Endothelial cell of umbilical vein (primary cell): ENCODE data around the gene PML. TPM values are rescaled to one million over a fixed set of nuclear protein-coding genes. Genes with fewer than 3 reads are reported as not detected.

Source experiments
- BruUV-seq: library from RNA; stranded (reverse); fragments of 400-500 nt; replicated peaks from 2 replicates; lab custom pipeline; 2021; lab: Mats Ljungman, UMichigan
- CTCF ChIA-PET: fragments of 300-600, 350-600 bp; sonication (Branson Sonifier 250); formaldehyde crosslinking; loops from one replicate; lab custom pipeline; 2021; ENCODE audit warnings: antibody characterized with exemption, inconsistent platforms; lab: Charles Lee
- POLR2A ChIA-PET: fragments of 300-600, 350-600 bp; sonication (Branson Sonifier 250); formaldehyde crosslinking; loops from one replicate; lab custom pipeline; 2021; ENCODE audit warnings: antibody characterized with exemption, inconsistent platforms; lab: Charles Lee
- DNase-seq: peaks from one replicate; pipeline ENCODE4 v3.0.0-alpha.2; 2011; ENCODE audit warnings: low read depth, low spot score
- FAIRE-seq: peaks from 2 replicates; lab custom pipeline; 2011; peaks lifted over from hg19 to GRCh38; lab: Jason Lieb, UNC
- H2AFZ ChIP-seq: 2 replicates; pipeline ENCODE4 v1.6.0; 2012; ENCODE audit warnings: low read depth, low read length, control low read depth, inconsistent platforms
- H3K27ac ChIP-seq: 2 replicates; pipeline ENCODE4 v1.5.1; 2011; ENCODE audit warnings: low read depth, mild to moderate bottlenecking, control low read depth, low read length, moderate library complexity; ENCODE audit not compliant: insufficient read depth
- H3K27me3 ChIP-seq, 2 experiments: 2 replicates each; pipeline versions ENCODE4 v1.6.0 to v1.6.1; 2011; ENCODE audit warnings: low read length in 2 of 2, mixed read lengths in 1 of 2; ENCODE audit not compliant: control insufficient read depth in 2 of 2, insufficient read depth in 2 of 2
- H3K36me3 ChIP-seq, 2 experiments: 2 replicates in 1 of 2; 3 replicates in 1 of 2; pipeline ENCODE4 v1.5.1; 2011; ENCODE audit warnings: low read length in 2 of 2, mild to moderate bottlenecking in 1 of 2, moderate library complexity in 1 of 2; ENCODE audit not compliant: control insufficient read depth in 2 of 2, insufficient read depth in 2 of 2; ENCODE audit errors: extremely low read depth in 1 of 2
- H3K4me1 ChIP-seq: 3 replicates; pipeline ENCODE4 v1.5.1; 2011; ENCODE audit warnings: mild to moderate bottlenecking, low read length; ENCODE audit not compliant: control insufficient read depth, insufficient read depth; ENCODE audit errors: extremely low read depth
- H3K4me2 ChIP-seq: 2 replicates; pipeline ENCODE4 v1.6.1; 2011; ENCODE audit warnings: low read length, control low read depth, mixed read lengths; ENCODE audit not compliant: insufficient read depth
- H3K4me3 ChIP-seq, 3 experiments: fragments of 200-600 bp in 1 of 3; sonication (generic), shearing (Covaris generic) in 1 of 3; replicated peaks in 1 of 3; 2 replicates each; pipeline ENCODE4 v1.5.1; 2011 to 2016; ENCODE audit warnings: control low read depth in 3 of 3, low read length in 3 of 3, mild to moderate bottlenecking in 2 of 3, inconsistent platforms in 1 of 3, low read depth in 1 of 3, moderate library complexity in 1 of 3; ENCODE audit not compliant: insufficient read depth in 1 of 3
- H3K79me2 ChIP-seq: 2 replicates; pipeline ENCODE4 v1.6.0; 2012; ENCODE audit warnings: low read length, inconsistent platforms; ENCODE audit not compliant: control insufficient read depth, insufficient read depth
- H3K9ac ChIP-seq: replicated peaks from 2 replicates; pipeline ENCODE3; 2011; ENCODE audit warnings: low read length, control low read depth; ENCODE audit not compliant: insufficient read depth; ENCODE audit errors: extremely low read depth
- H3K9me1 ChIP-seq: replicated peaks from 3 replicates; pipeline ENCODE4 v1.6.0; 2011; ENCODE audit warnings: mild to moderate bottlenecking, low read length; ENCODE audit not compliant: control insufficient read depth, insufficient read depth; ENCODE audit errors: extremely low read depth
- H3K9me3 ChIP-seq: replicated peaks from 2 replicates; pipeline ENCODE4 v1.5.1; 2012; ENCODE audit warnings: low read length, inconsistent platforms; ENCODE audit not compliant: control insufficient read depth, insufficient read depth
- H4K20me1 ChIP-seq: replicated peaks from 2 replicates; pipeline ENCODE3; 2011; ENCODE audit warnings: mild to moderate bottlenecking, low read length; ENCODE audit not compliant: control insufficient read depth, insufficient read depth; ENCODE audit errors: extremely low read depth
- CTCF ChIP-seq, 2 donors: IDR thresholded peaks; 1 replicate in 1 of 2; 2 replicates in 1 of 2; pipeline ENCODE4 v1.5.1; 2011; ENCODE audit warnings: low read length in 2 of 2, mild to moderate bottlenecking in 2 of 2, moderate library complexity in 2 of 2, control low read depth in 1 of 2, inconsistent platforms in 1 of 2, low read depth in 1 of 2; ENCODE audit not compliant: insufficient read depth in 1 of 2; ENCODE audit errors: extremely low read depth in 1 of 2
- EZH2 ChIP-seq: IDR thresholded peaks from 2 replicates; pipeline ENCODE4 v1.6.1; 2012; ENCODE audit warnings: borderline replicate concordance, low read depth, mild to moderate bottlenecking, moderate library complexity, low read length, inconsistent platforms; ENCODE audit not compliant: severe bottlenecking
- FOS ChIP-seq: IDR thresholded peaks from 2 replicates; pipeline ENCODE4 v1.6.1; 2011; ENCODE audit warnings: mild to moderate bottlenecking, low read length, moderate library complexity, borderline replicate concordance; ENCODE audit not compliant: insufficient read depth
- GATA2 ChIP-seq: IDR thresholded peaks from 2 replicates; pipeline ENCODE4 v1.7.0; 2011; ENCODE audit warnings: low read depth, mild to moderate bottlenecking, moderate library complexity, mixed read lengths, low read length; ENCODE audit not compliant: insufficient read length, insufficient read depth
- JUN ChIP-seq: IDR thresholded peaks from 2 replicates; pipeline ENCODE4 v1.6.1; 2011; ENCODE audit warnings: borderline replicate concordance, low read depth; ENCODE audit not compliant: insufficient read length, insufficient read depth
- MAX ChIP-seq: IDR thresholded peaks from 2 replicates; pipeline ENCODE4 v1.6.1; 2011; ENCODE audit not compliant: insufficient read depth, insufficient read length
- MYC ChIP-seq: IDR thresholded peaks from one replicate; pipeline ENCODE4 v1.6.1; 2011; ENCODE audit warnings: mild to moderate bottlenecking, low read depth, low read length
- POLR2A ChIP-seq: IDR thresholded peaks from 2 replicates; pipeline ENCODE4 v1.6.1; 2012; ENCODE audit warnings: low read depth, mild to moderate bottlenecking, control low read depth, low read length
- POLR2AphosphoS5 ChIP-seq: IDR thresholded peaks from 2 replicates; pipeline ENCODE4 v1.6.1; 2012; ENCODE audit warnings: low read depth, mild to moderate bottlenecking, control low read depth, low read length, moderate library complexity; ENCODE audit not compliant: insufficient read depth
- dilution Hi-C: fragments of 300-500 bp; cut with MboI; formaldehyde crosslinking; loops from one replicate; pipeline ENCODE4 v1.15.0; 2019; ENCODE audit warnings: low sequenced_read_pairs; ENCODE audit not compliant: extremely low pct_ligation_motif_present
- intact Hi-C: fragments of 100-400 bp; cut with micrococcal nuclease; formaldehyde crosslinking; loops from one replicate; pipeline ENCODE4 v1.10.0; 2022
- polyA plus RNA-seq, 4 experiments: library from polyadenylated mRNA; depleted of rRNA in 3 of 4; stranded (reverse) in 3 of 4; unstranded in 1 of 4; fragments of >200 nt; gene quantifications; 2 replicates each; pipeline versions ENCODE4 v1.2.1 to v1.2.3, GENCODE V29; 2011 to 2012; ENCODE audit warnings: missing spikeins in 1 of 4
- total RNA-seq: library from RNA; stranded (reverse); gene quantifications from 2 replicates; pipeline ENCODE4 v1.2.3, GENCODE V29; 2021

Gene PML
- total and polyA plus RNA-seq, 2 donors (not counting 3 experiments of a cell fraction or from before 2014, with no cell fraction given): 30.4 to 79.6 TPM

GRCh38 chr15:74041777-74042435 lies 47.4 kb downstream of the PML start:
- Histone ChIP-seq H3K36me3 (no peaks in the 10 kb centered on the region), H3K9me1 (no peaks in the 10 kb centered on the region), H2AFZ (no peak overlapping the region), H3K4me1 (peaks cover 9% of the 10 kb centered on the region), H3K27ac (no peak overlapping the region), H4K20me1 (no peaks in the 10 kb centered on the region), H3K4me3 (no peak overlapping the region), H3K9me3 (no peaks in the 10 kb centered on the region), H3K79me2 (no peaks in the 10 kb centered on the region), H3K4me2 (no peak overlapping the region), H3K9ac (no peak overlapping the region), H3K27me3 (no peaks in the 10 kb centered on the region)
- intact Hi-C loops (no loop called here), dilution Hi-C loops (no loop called here)
- BruUV-seq: no TSS peak
- POLR2A ChIA-PET: no interaction called here
- CTCF ChIA-PET: interaction anchor here (1.0 to 15.1 kb wide), 7 partner anchors 9 to 91 kb away, joined by 3 to 651 read pairs (median 7); partner anchors contain the start of gene PML
- TF ChIP-seq MAX (no peak), POLR2A (no peak), MYC (no peak)
- FAIRE-seq (no peak), DNase-seq (no peak)

GRCh38 chr15:74042603-74043424 lies 48.3 kb downstream of the PML start:
- BruUV-seq: no TSS peak
- CTCF ChIA-PET: interaction anchor here (1.1 to 15.1 kb wide), 4 partner anchors 10 to 92 kb away, joined by 3 to 651 read pairs (median 6); partner anchors contain the start of gene PML

More at GRCh38 chr15:74042603-74043424, 48.3 kb downstream of the PML start:
- Histone ChIP-seq H3K27me3 (no peaks in the 10 kb centered on the region), H3K79me2 (no peaks in the 10 kb centered on the region), H3K4me2 (no peak overlapping the region), H3K4me3 (no peak overlapping the region), H3K27ac (no peak overlapping the region), H3K36me3 (no peaks in the 10 kb centered on the region), H4K20me1 (no peaks in the 10 kb centered on the region), H3K4me1 (peaks cover 9% of the 10 kb centered on the region), H3K9ac (no peak overlapping the region), H3K9me3 (no peaks in the 10 kb centered on the region), H2AFZ (no peak overlapping the region), H3K9me1 (no peaks in the 10 kb centered on the region)
- FAIRE-seq (no peak), DNase-seq (no peak)
- POLR2A ChIA-PET: no interaction called here
- TF ChIP-seq MYC (no peak), JUN (no peak), CTCF (IDR thresholded peaks at IDR 0.05; ENCODE audit: extremely low read depth in 1 of 2, insufficient read depth in 1 of 2, low read depth in 1 of 2, low read length in 2 of 2) (no peak), FOS (no peak), POLR2AphosphoS5 (no peak), EZH2 (no peak), POLR2A (no peak), MAX (no peak), GATA2 (no peak)
- intact Hi-C loops: no loop called here
- dilution Hi-C loops: no loop called here
